K562 (cell line): ENCODE measurements around the gene DEFB110. TPM values are rescaled to one million over a fixed set of nuclear protein-coding genes. Genes with fewer than 3 reads are reported as not detected.

Source experiments
- ATAC-seq: fragments of 200-7000 bp; cut with Tn5 transposase; 3 replicates; pipeline ENCODE4 v1.9.1; 2020; ENCODE audit warnings: moderate library complexity
- BruUV-seq: library from RNA; stranded (reverse); fragments of 400-500 nt; replicated peaks from 2 replicates; lab custom pipeline; 2021; lab: Mats Ljungman, UMichigan
- CTCF ChIA-PET: fragments of 300-600 bp; formaldehyde crosslinking; extraction: SDS; loops from one replicate; lab custom pipeline; 2021; ENCODE audit warnings: low intra/inter-chr PET ratio; lab: Yijun Ruan, JAX
- POLR2A ChIA-PET: fragments of 300-600, 350-650 bp; sonication (Branson Sonifier 250); formaldehyde crosslinking; extraction: SDS; loops from one replicate; lab custom pipeline; 2021; ENCODE audit warnings: antibody characterized with exemption, inconsistent platforms; lab: Yijun Ruan, JAX
- DNase-seq, 4 experiments: peaks; one replicate each; pipeline versions ENCODE4 v3.0.0 to v3.0.0-alpha.2; 2011 to 2018; ENCODE audit warnings: low spot score in 3 of 4, mixed read lengths in 3 of 4; ENCODE audit errors: extremely low read depth in 1 of 4
- FAIRE-seq: peaks from 2 replicates; lab custom pipeline; 2011; peaks lifted over from hg19 to GRCh38; lab: Jason Lieb, UNC
- H2AFZ ChIP-seq: 2 replicates; pipeline ENCODE4 v1.6.0; 2011; ENCODE audit warnings: low read depth, low read length, control low read depth, inconsistent platforms
- H3K27ac ChIP-seq: fragments of 200-600 bp; 3 replicates; pipeline ENCODE4 v1.8.0; 2011; ENCODE audit warnings: low read depth, mild to moderate bottlenecking, control low read depth, inconsistent platforms, low read length, moderate library complexity, mixed read lengths; ENCODE audit errors: extremely low read depth
- H3K27me3 ChIP-seq, 2 experiments: fragments of 300-600 bp in 1 of 2; 2 replicates in 1 of 2; 3 replicates in 1 of 2; pipeline versions ENCODE4 v1.6.0 to v1.8.0; 2011; ENCODE audit warnings: inconsistent platforms in 2 of 2, low read length in 2 of 2, mild to moderate bottlenecking in 1 of 2, mixed read lengths in 1 of 2, moderate library complexity in 1 of 2; ENCODE audit not compliant: control insufficient read depth in 2 of 2, insufficient read depth in 2 of 2
- H3K36me3 ChIP-seq: fragments of 300-600 bp; 3 replicates; pipeline ENCODE4 v1.8.0; 2011; ENCODE audit warnings: mild to moderate bottlenecking, low read length, inconsistent platforms; ENCODE audit not compliant: control insufficient read depth, insufficient read depth
- H3K4me1 ChIP-seq, 2 experiments: fragments of 200-600 bp in 1 of 2; replicated peaks in 1 of 2; 2 replicates in 1 of 2; 3 replicates in 1 of 2; pipeline versions ENCODE4 v1.5.1 to v1.8.0; 2011; ENCODE audit warnings: inconsistent platforms in 2 of 2, low read length in 2 of 2, mild to moderate bottlenecking in 1 of 2, mixed read lengths in 1 of 2, moderate library complexity in 1 of 2; ENCODE audit not compliant: control insufficient read depth in 2 of 2, insufficient read depth in 2 of 2
- H3K4me2 ChIP-seq: 2 replicates; pipeline ENCODE4 v1.6.1; 2011; ENCODE audit warnings: low read length, control low read depth, inconsistent platforms, mixed read lengths; ENCODE audit not compliant: insufficient read depth
- H3K4me3 ChIP-seq: fragments of 200-600 bp; sonication (generic), shearing (Covaris generic); 2 replicates; pipeline ENCODE4 v1.5.1; 2016; ENCODE audit warnings: control low read depth, inconsistent platforms
- H3K79me2 ChIP-seq: fragments of 200-600 bp; 3 replicates; pipeline ENCODE4 v1.8.0; 2011; ENCODE audit warnings: low read length, inconsistent platforms; ENCODE audit not compliant: control insufficient read depth, insufficient read depth
- H3K9ac ChIP-seq, 2 experiments: 2 replicates each; pipeline versions ENCODE4 v1.6.0 to v1.6.1; 2011; ENCODE audit warnings: low read depth in 2 of 2, low read length in 2 of 2, control low read depth in 1 of 2, inconsistent platforms in 1 of 2, mild to moderate bottlenecking in 1 of 2, mixed read lengths in 1 of 2; ENCODE audit not compliant: insufficient read depth in 1 of 2
- H3K9me1 ChIP-seq: one replicate; pipeline ENCODE4 v1.6.0; 2011; ENCODE audit warnings: inconsistent platforms, mild to moderate bottlenecking, low read length, moderate library complexity; ENCODE audit not compliant: control insufficient read depth, insufficient read depth
- H3K9me3 ChIP-seq: replicated peaks from 2 replicates; pipeline ENCODE4 v1.5.1; 2011; ENCODE audit warnings: low read depth, low read length, inconsistent platforms; ENCODE audit not compliant: control insufficient read depth, insufficient read depth
- H4K20me1 ChIP-seq: replicated peaks from 2 replicates; pipeline ENCODE4 v1.6.1; 2011; ENCODE audit warnings: low read length, inconsistent platforms, mixed read lengths; ENCODE audit not compliant: control insufficient read depth, insufficient read depth
- RAD21 ChIP-seq, 2 experiments: fragments of 250-450 bp in 1 of 2; fragments of 450-650 bp in 1 of 2; sonication (Bioruptor Pico) in 1 of 2; formaldehyde crosslinking in 1 of 2; IDR thresholded peaks in 1 of 2; conservative IDR thresholded peaks in 1 of 2; 2 replicates each; pipeline versions ENCODE4 v1.4.0 to v1.8.0; 2020 to 2022; ENCODE audit warnings: mild to moderate bottlenecking in 2 of 2, moderate library complexity in 1 of 2
- TBP ChIP-seq: optimal IDR thresholded peaks from 2 replicates; pipeline ENCODE3; 2011; ENCODE audit warnings: low read depth, low read length, improper control_type of control experiment
- ZNF785 ChIP-seq: fragments of 250-450 bp; sonication (Bioruptor Pico); IDR thresholded peaks from 2 replicates; pipeline ENCODE4 v1.4.0; 2020; ENCODE audit warnings: mild to moderate bottlenecking
- ZZZ3 ChIP-seq: fragments of 450-650 bp; IDR thresholded peaks from 2 replicates; pipeline ENCODE4 v1.6.1; 2016; ENCODE audit warnings: antibody characterized with exemption, mild to moderate bottlenecking, moderate library complexity
- WGBS: fragments of 100-300 bp; shearing (Covaris generic); methylation state at CpG from one replicate; pipeline ENCODE4 v1.1.6; 2016; ENCODE audit warnings: low coverage, mixed read lengths; ENCODE audit not compliant: insufficient coverage; ENCODE audit errors: missing lambda C conversion rate; 5-methylcytosine and 5-hydroxymethylcytosine counted together
- in situ Hi-C: fragments of 300-500 bp; cut with MboI; formaldehyde crosslinking; loops from 4 replicates; pipeline ENCODE4 v1.15.0; 2018; ENCODE audit warnings: inconsistent platforms, mixed read lengths
- intact Hi-C: fragments of 100-400 bp; cut with micrococcal nuclease; formaldehyde crosslinking; loops from 2 replicates; pipeline ENCODE4 v1.14.2; 2022
- polyA plus RNA-seq, 8 experiments: library from polyadenylated mRNA; depleted of rRNA in 4 of 8; stranded (reverse) in 5 of 8; unstranded in 3 of 8; fragments of >200 nt; fragmentation: Nextera tagmentation in 2 of 8; fragmentation: Illumina TruSeq in 1 of 8; extraction: Ambion mirVana in 2 of 8; extraction: Trizol in 1 of 8; gene quantifications; 2 replicates each; pipeline versions ENCODE4 v1.2.1 to v1.2.3, GENCODE V29; 2011 to 2014; ENCODE audit warnings: inconsistent platforms in 1 of 8, missing spikeins in 1 of 8
- total RNA-seq, 7 experiments: library from RNA; depleted of rRNA in 6 of 7; stranded (reverse); fragments of >200 nt in 6 of 7; fragmentation: Illumina TruSeq in 2 of 7; extraction: Trizol in 2 of 7; gene quantifications; 2 replicates each; pipeline versions ENCODE4 v1.2.1 to v1.2.3, GENCODE V29; 2011 to 2021; ENCODE audit warnings: low replicate concordance in 1 of 7

The DEFB110 gene
- total and polyA plus RNA-seq, 9 of the 15 experiments (the other 6 are each of a cell fraction or from before 2014, with no cell fraction given): not detected

- no TSS peak for BruUV-seq
- no peaks in the 10 kb centered on the region for H3K27me3 ChIP-seq
- H3K9ac ChIP-seq: no peak overlapping the region
- H3K9me3 ChIP-seq: no peaks in the 10 kb centered on the region
- CTCF ChIA-PET: no interaction called here
- H2AFZ ChIP-seq: no peak overlapping the region
- TF ChIP-seq TBP (no peak), ZZZ3 (no peak), ZNF785 (no peak), RAD21 (CRISPR knock-in tag; conservative IDR thresholded peaks at IDR 0.05 in 1 of 2, IDR thresholded peaks at IDR 0.05 in 1 of 2) (no peak)
- POLR2A ChIA-PET: interaction anchor here (0.5 to 0.8 kb wide), 2 partner anchors 103 to 418 kb away, joined by 3 read pairs; no protein-coding TSS in a partner anchor
- H3K9me1 ChIP-seq: no peaks in the 10 kb centered on the region
- H3K79me2 ChIP-seq: no peaks in the 10 kb centered on the region
- WGBS: 0% methylated on average over 3 of the region's 3 CpGs
- no peak for ATAC-seq
- no peaks in the 10 kb centered on the region for H4K20me1 ChIP-seq
- H3K4me3 ChIP-seq: no peak overlapping the region
- H3K27ac ChIP-seq: no peak overlapping the region
- H3K4me2 ChIP-seq: no peak overlapping the region
- in situ Hi-C loops: no loop called here
- FAIRE-seq: no peak
- intact Hi-C loops: no loop called here
- no peaks in the 10 kb centered on the region for H3K4me1 ChIP-seq
- H3K36me3 ChIP-seq: no peaks in the 10 kb centered on the region
- no peak for DNase-seq
These were observed 25.2 kb upstream of the DEFB110 start for GRCh38 chr6:50047026-50047425.
